Activated T-helper 1 cell treated with anti-CD3 and anti-CD28 coated beads, Interleukin-12 subunit alpha, Interleukin-12 subunit beta, Interleukin-2, Interleukin-4 antibody, amounts not matched to agents 30 ng/mL and 10 ng/mL and 1 ng/mL, durations not matched to agents 14 hours and 24 hours and 36 hours (primary cell): Measurements from ENCODE around the gene ITPRIP. TPM values are rescaled to one million over a fixed set of nuclear protein-coding genes. Genes with fewer than 3 reads are reported as not detected.

Source experiments
- DNase-seq: peaks from one replicate; pipeline ENCODE4 v3.0.0; 2021; ENCODE audit warnings: low spot score
- H3K27ac Mint-ChIP-seq: one replicate; pipeline ENCODE4 v1.8.0; 2021; ENCODE audit warnings: mild to moderate bottlenecking, mixed read lengths
- H3K27me3 Mint-ChIP-seq: one replicate; pipeline ENCODE4 v1.8.0; 2022; ENCODE audit warnings: mild to moderate bottlenecking, moderate library complexity, mixed read lengths; ENCODE audit not compliant: insufficient read depth
- H3K36me3 Mint-ChIP-seq: one replicate; pipeline ENCODE4 v1.8.0; 2021; ENCODE audit warnings: low read depth, mixed read lengths
- H3K4me1 Mint-ChIP-seq: one replicate; pipeline ENCODE4 v1.8.0; 2021; ENCODE audit warnings: low read depth, mixed read lengths
- H3K4me3 Mint-ChIP-seq: one replicate; pipeline ENCODE4 v1.8.0; 2021; ENCODE audit warnings: mild to moderate bottlenecking, moderate library complexity, mixed read lengths
- H3K9me3 Mint-ChIP-seq: one replicate; pipeline ENCODE4 v1.8.0; 2021; ENCODE audit warnings: mixed read lengths
- intact Hi-C: fragments of 100-400 bp; cut with micrococcal nuclease; formaldehyde crosslinking; loops from one replicate; pipeline ENCODE4 v1.15.1; 2024
- total RNA-seq: library from RNA; stranded (reverse); gene quantifications from 2 replicates; pipeline ENCODE4 v1.2.3, GENCODE V29; 2022

ITPRIP gene
- total RNA-seq, 1 donor from 2014 or later = 18.1 TPM

DNA sequence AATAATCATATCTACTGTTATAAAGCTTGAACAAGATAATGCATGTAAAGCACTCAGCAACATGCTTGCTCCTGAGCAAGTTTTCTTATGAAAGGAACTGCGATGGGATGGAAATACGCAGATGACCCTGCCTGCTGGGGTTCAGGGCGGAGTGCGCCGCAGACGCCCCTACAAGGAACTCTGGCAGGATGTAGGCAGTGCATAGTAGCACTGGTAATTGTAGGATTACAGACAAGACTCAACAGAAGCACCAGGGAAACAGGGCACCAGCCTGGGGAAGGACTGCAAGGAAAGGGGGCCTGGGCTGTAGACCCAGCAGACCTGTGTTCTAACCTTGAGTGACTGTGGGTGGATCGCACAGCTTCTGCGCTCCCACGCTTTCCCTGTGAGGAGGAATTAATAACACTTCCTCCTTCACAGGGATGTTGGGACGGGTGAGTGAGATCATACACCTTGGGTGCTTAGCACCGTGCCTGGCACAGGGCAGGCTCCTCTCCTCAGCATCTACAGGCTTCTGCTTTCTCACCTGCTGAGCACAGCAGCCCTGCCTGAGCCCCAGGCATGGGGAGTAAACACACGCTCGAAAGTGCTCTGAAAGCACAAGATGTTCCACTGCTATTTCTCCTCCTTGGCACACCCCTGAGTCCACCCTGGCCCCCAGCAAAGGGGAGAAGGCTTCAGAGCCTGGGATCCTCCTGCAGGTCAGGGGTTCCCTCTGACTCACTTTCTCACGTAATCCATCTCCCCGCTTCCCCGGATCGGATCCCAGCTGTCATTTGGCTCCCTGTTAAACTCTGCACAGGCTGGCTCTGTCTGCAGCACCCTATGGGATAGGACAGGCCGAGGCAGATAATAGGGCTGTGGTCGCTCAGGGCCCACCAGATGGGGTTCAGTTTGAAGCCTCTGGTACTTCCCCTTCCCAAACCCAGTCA, 19.2 kb downstream of the ITPRIP start:
- no peaks in the 10 kb centered on the region for H3K27me3 Mint-ChIP-seq
- H3K4me3 Mint-ChIP-seq = no peak overlapping the region
- DNase-seq = no peak
- H3K9me3 Mint-ChIP-seq = no peaks in the 10 kb centered on the region
- peaks cover 18% of the 10 kb centered on the region for H3K36me3 Mint-ChIP-seq
- H3K4me1 Mint-ChIP-seq = peaks cover 68% of the 10 kb centered on the region
- no peak overlapping the region for H3K27ac Mint-ChIP-seq
- intact Hi-C loops = no loop called here

DNA sequence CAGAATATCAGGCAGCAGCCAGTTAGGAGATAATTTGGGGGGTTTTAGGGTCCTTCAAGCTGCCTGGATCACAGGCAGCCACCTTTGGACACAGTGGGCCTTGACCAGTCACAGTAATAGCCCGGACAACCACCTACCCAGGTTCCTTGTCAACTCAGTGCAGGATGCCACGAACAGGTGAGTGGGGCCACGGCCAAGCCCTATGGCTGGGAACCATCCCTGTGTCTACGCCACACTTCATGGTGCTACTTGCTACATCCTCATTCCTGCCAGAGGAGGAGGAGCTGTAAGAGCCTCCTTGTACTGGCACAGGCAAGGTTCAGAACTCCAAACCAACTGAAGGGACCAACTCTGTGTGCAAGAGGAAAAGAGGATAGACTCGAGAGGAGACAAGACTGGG, 19.9 kb downstream of the ITPRIP start:
- no peak for DNase-seq
- no peak overlapping the region for H3K4me3 Mint-ChIP-seq
- peaks cover 61% of the 10 kb centered on the region for H3K4me1 Mint-ChIP-seq
- H3K27me3 Mint-ChIP-seq = no peaks in the 10 kb centered on the region
- H3K36me3 Mint-ChIP-seq = peaks cover 17% of the 10 kb centered on the region
- H3K9me3 Mint-ChIP-seq = no peaks in the 10 kb centered on the region
- H3K27ac Mint-ChIP-seq = no peak overlapping the region
- intact Hi-C loops = no loop called here

DNA sequence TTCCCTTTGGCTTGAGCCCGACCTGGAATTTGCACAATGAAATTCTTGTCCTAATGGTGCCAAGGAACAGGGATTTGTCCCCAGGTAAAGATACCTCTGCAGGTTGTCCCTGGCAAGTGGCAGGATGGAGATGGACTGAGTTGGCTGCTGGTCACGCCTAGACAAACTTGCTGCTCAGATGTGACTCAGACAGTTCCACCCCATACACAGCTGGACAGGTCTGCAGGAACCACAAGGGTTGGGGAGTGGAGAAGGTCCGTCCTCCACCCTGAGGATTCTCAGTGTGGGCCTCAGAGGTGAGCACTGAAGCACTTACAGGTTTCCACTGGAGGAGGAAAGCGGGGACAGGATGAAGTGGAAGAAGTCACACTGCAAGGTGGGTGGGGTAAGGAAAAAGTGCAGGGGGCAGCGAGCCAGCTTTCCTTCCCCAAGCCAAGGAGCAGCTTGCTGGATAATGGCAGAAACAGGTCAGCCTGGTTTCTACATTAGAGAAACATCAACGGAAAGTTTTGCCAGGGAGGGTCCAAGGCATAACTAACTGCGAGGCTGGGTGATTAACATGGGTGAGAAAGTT, 20.5 kb downstream of the ITPRIP start:
- H3K27ac Mint-ChIP-seq = no peak overlapping the region
- DNase-seq = no peak
- intact Hi-C loops = no loop called here
- H3K4me3 Mint-ChIP-seq = no peak overlapping the region
- no peaks in the 10 kb centered on the region for H3K27me3 Mint-ChIP-seq
- no peaks in the 10 kb centered on the region for H3K9me3 Mint-ChIP-seq
- H3K36me3 Mint-ChIP-seq = peaks cover 17% of the 10 kb centered on the region
- peaks cover 56% of the 10 kb centered on the region for H3K4me1 Mint-ChIP-seq

DNA sequence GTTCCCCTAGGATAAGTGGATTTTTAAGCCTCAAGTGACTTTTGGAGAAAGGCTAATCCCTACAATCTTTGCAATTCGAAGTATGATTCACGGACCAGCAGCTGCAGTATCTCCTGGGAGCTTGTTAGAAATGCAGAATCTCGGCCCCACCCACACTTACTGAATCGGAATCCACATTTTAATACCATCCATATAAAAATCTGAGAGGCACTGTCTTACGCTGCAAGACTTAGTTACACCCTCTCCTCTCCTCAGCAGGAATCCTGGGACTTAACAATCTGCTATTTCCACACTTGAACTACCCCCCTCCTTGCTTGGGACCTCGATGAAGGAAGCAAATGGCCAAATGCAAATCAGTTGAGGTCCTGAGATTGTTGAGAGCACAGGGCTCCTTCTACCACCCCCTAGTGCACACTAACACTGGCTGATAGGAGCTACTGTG, 21.0 kb downstream of the ITPRIP start:
- H3K4me3 Mint-ChIP-seq = no peak overlapping the region
- no peak for DNase-seq
- H3K27ac Mint-ChIP-seq = no peak overlapping the region
- H3K4me1 Mint-ChIP-seq = peaks cover 53% of the 10 kb centered on the region
- intact Hi-C loops = no loop called here
- no peaks in the 10 kb centered on the region for H3K9me3 Mint-ChIP-seq
- no peaks in the 10 kb centered on the region for H3K27me3 Mint-ChIP-seq
- H3K36me3 Mint-ChIP-seq = peaks cover 19% of the 10 kb centered on the region

DNA sequence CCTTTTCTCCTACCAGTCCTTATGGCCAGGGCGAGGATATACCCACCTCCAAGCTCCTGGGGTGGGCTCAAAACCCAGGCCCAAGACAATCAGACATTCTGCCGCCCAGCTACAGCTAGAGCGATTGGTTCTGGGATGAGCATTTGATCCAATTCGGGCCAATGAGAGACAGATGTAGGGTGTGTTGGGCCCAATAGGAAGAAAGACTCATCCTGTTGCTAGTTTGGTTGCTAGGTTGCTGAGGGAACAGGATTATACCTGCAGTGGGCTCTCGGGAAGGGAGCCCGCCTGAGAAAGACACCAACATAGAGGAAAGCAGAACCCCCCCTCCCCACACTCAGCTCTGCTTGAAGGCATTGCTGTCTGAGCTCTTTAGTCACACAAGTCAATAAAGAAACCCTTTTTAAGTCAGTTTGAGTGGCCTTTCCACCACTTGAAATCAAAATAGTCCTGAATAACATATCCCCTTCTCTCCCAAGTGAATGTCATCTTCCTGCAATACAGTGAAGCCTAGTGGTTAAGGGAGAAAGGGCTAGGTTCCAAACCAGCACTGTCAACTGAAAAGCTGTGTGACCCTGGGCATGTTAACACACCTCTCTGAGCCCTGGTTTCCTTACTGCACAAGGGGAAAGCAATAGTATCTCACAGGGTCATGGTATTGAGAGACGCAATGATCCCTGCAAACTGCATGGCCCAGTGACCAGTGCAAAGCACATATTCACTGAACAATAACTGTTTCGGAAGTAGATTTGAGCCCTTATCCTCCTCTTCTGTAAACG, 21.8 kb downstream of the ITPRIP start:
- intact Hi-C loops = no loop called here
- Mint-ChIP-seq H3K27me3 (no peaks in the 10 kb centered on the region), H3K27ac (no peak overlapping the region)

DNA sequence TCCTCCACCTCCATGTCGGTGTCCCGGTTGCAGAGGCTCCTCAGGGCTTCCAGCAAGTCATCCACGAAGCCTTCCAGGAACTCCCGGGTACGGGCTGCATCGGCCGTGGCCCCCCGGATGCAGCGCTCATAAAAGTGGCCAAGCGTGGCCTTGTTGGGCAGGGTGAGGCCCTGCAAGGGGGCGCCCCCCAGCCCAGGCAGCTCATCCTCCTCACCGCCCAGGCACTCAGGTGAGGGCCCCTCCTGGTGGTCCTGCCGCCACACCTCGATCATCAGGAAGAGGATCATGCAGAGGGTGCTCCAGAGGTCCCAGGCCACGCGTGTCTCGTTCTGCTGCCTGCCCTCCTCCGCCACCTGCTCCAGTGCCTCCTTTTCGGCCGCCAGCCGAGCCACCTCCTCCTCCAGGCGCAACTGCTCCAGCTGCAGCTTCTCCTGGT, 22.8 kb downstream of the ITPRIP start:
- Mint-ChIP-seq H3K27me3 (no peaks in the 10 kb centered on the region), H3K36me3 (peaks cover 26% of the 10 kb centered on the region)
- intact Hi-C loops = no loop called here

More for the DNA sequence above, 21.8 kb downstream of the ITPRIP start:
- no peaks in the 10 kb centered on the region for H3K9me3 Mint-ChIP-seq
- H3K36me3 Mint-ChIP-seq = peaks cover 22% of the 10 kb centered on the region
- H3K4me1 Mint-ChIP-seq = peaks cover 51% of the 10 kb centered on the region
- no peak overlapping the region for H3K4me3 Mint-ChIP-seq
- DNase-seq = no peak

DNA sequence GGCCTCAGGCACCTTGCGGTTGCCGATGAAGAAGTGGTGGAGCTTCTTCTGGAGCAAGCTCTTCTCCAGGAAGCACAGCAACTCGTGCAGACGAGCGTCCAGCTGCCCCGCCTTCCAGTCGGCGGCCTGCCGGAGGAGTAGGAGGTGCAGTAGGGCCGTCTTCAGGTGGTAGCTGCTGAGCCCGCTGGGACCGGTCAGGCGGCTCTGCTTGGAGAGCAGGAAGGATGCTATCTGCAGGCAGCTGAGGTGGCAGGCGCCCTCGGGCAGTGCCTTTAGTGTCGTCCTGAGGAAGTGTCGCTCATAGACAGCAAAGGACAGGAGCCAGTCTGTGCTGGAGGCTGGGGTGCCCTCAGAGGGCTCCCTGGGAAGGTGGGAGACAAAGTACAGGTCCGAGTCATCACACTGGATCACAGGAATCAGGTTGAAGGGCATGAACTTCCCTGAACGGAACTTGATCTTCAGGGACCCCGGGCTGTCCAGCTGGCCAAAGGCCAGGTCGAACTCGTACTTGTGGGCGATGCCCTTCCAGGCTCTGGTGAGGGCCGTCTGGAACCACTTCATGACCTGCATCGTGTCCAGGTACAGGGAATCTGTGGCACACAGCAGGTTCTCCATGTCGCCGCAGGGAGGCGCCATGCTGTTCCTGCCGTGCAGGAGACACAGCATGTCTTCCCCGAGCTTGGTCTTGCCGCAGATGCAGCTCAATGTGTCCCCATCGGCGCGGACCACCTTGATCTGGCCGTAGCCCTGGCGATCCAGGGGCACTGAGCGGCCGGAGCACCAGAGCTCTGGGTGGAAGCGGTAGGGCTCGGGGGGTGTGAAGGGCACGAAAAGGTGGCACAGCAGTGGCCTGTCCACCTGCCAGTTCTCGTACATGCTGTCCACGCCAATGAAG, 23.4 kb downstream of the ITPRIP start:
- no peaks in the 10 kb centered on the region for H3K9me3 Mint-ChIP-seq
- H3K36me3 Mint-ChIP-seq = peaks cover 32% of the 10 kb centered on the region
- intact Hi-C loops = no loop called here
- DNase-seq = no peak
- no peaks in the 10 kb centered on the region for H3K27me3 Mint-ChIP-seq
- no peak overlapping the region for H3K4me3 Mint-ChIP-seq
- H3K27ac Mint-ChIP-seq = no peak overlapping the region
- peaks cover 53% of the 10 kb centered on the region for H3K4me1 Mint-ChIP-seq

More for the DNA sequence above, 22.8 kb downstream of the ITPRIP start:
- Mint-ChIP-seq H3K4me3 (no peak overlapping the region), H3K9me3 (no peaks in the 10 kb centered on the region), H3K4me1 (peaks cover 52% of the 10 kb centered on the region), H3K27ac (no peak overlapping the region)
- DNase-seq = no peak

DNA sequence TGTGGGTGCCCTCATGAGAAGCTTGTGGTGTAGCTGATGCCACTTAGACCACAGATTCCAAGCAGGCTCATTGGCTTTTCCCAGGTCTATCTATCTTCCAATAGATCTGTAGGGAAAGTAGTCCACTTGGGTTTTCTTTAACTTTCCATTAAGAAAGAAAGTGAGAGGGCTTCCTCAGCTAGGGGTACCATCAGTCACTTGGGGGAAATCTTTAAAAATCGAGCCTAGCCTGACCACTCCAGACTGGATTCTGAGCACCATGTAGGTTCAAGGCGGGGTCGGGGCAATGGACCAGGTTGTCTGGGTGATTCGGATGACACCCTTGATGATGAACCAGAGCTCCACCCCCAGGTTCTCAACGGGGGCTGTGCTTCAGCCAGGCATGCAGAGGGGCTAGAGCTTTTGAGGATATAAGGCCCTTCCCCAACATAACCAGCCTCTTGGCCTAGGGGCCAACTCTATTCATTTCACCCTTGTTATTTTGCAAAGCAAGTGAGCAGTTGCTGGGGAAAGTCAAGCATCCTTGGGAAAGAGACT, 27.0 kb downstream of the ITPRIP start:
- intact Hi-C loops = no loop called here
- Mint-ChIP-seq H3K27me3 (peaks cover 2% of the 10 kb centered on the region), H3K27ac (no peak overlapping the region), H3K9me3 (no peaks in the 10 kb centered on the region), H3K4me3 (no peak overlapping the region), H3K4me1 (peaks cover 60% of the 10 kb centered on the region), H3K36me3 (peaks cover 40% of the 10 kb centered on the region)
- DNase-seq = no peak

DNA sequence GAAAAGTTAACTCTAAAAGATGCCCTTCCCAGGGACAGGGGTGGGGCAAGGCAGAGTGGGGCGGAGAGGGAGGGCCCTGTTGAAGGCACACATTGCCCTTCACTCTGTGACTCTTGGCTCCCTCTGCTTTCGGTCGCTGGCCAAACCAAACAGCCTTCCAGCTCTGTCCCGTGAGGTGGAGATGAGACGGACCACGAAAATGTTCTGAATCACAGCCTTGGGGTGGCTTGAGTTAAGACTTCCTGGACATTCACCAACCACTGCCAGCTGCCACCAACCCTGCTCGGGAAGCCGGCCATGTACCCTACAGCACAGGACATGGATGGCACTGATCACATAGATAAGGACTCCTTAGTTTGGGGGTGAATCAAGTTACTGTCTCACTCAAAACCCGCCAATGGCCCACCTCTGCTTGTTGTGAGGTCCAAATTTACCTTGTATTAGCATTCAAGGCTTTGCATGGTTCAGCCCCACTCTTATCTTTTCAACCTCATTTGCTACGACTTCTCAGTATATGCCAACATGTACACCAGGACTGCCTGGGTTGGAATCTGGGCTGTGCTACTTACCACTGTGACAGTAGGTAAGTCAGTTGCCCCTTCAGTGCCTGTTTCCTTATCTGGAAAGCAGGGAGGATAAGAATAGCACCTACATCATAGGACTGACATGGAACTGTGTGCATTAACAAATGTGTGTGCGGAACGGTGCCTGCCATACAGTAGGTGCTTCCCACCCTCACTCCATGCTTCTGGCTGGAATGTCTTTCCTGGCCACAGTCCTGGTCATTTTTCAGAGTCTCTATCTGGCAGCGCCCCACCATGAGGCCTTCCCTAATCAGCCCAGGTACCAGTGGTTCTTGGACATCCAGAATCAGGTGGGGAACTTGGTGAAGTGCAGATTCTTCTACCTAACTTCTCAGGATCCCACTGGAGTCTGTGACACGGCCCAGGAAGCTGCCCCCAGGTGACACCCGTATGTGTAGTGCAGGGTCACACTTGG, 28.0 kb downstream of the ITPRIP start:
- DNase-seq = no peak
- Mint-ChIP-seq H3K4me1 (peaks cover 68% of the 10 kb centered on the region), H3K27me3 (peaks cover 2% of the 10 kb centered on the region), H3K9me3 (no peaks in the 10 kb centered on the region), H3K4me3 (no peak overlapping the region), H3K27ac (no peak overlapping the region), H3K36me3 (peaks cover 37% of the 10 kb centered on the region)
- intact Hi-C loops = no loop called here

DNA sequence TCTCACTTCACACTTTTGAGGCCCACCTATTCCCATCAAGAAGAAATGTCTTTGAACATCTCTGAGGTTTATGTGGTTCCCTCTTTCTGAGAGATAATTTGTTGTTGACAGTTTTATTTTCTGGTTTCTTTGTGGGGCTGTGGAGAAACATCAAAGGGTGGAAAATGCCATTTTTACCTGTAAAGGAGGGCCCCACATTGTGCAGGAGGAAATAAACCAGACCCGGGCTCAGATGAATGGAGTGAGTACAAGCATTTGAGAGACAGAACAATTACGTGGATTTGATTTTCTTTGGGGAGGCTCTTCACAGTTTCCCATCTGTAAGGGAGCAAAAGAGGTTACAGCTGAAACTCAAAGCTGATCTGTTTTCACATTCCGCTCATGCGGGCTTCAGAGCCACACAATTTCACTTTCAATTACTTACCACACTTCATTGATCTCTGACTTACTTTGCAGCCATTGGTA, 29.8 kb downstream of the ITPRIP start:
- H3K4me3 Mint-ChIP-seq = peak overlapping the region; percentile 46

More for the DNA sequence above, 29.8 kb downstream of the ITPRIP start:
- intact Hi-C loops = loop anchor here (1.0 kb wide), 3 partner anchors 15 to 30 kb away; partner anchors contain the start of gene ITPRIP
- DNase-seq = peak; percentile 34
- peak overlapping the region; percentile 32 for H3K27ac Mint-ChIP-seq
- H3K27me3 Mint-ChIP-seq = peaks cover 2% of the 10 kb centered on the region
- H3K9me3 Mint-ChIP-seq = peaks cover 4% of the 10 kb centered on the region
- H3K36me3 Mint-ChIP-seq = peaks cover 34% of the 10 kb centered on the region
- H3K4me1 Mint-ChIP-seq = peaks cover 76% of the 10 kb centered on the region
